Parathyroid adenoma (tissue), 2 donors: ENCODE data around the gene CD58.

ENCODE experiments used
- H2AFZ ChIP-seq: fragments of 300-600 bp; sonication (generic); one replicate; pipeline ENCODE4 v1.7.0; 2017; ENCODE audit warnings: antibody characterized with exemption, mild to moderate bottlenecking
- H3K27ac ChIP-seq: fragments of 300-600 bp; sonication (generic); one replicate; pipeline ENCODE4 v1.7.0; 2017
- H3K27me3 ChIP-seq: fragments of 300-600 bp; sonication (generic); one replicate; pipeline ENCODE4 v1.7.0; 2017; ENCODE audit warnings: low read length; ENCODE audit not compliant: control insufficient read depth, insufficient read depth
- H3K36me3 ChIP-seq: fragments of 300-600 bp; sonication (generic); one replicate; pipeline ENCODE4 v1.7.0; 2017; ENCODE audit warnings: low read length; ENCODE audit not compliant: control insufficient read depth, insufficient read depth
- H3K4me1 ChIP-seq: fragments of 300-600 bp; sonication (generic); one replicate; pipeline ENCODE4 v1.7.0; 2017; ENCODE audit warnings: control low read depth
- H3K4me2 ChIP-seq: fragments of 300-600 bp; sonication (generic); one replicate; pipeline ENCODE4 v1.7.0; 2017; ENCODE audit warnings: low read length
- H3K4me3 ChIP-seq: fragments of 300-600 bp; sonication (generic); one replicate; pipeline ENCODE4 v1.7.0; 2017; ENCODE audit warnings: low read depth, low read length
- H3K79me2 ChIP-seq: fragments of 300-600 bp; sonication (generic); one replicate; pipeline ENCODE4 v1.7.0; 2017; ENCODE audit warnings: control low read depth
- H3K9ac ChIP-seq: fragments of 300-600 bp; sonication (generic); one replicate; pipeline ENCODE4 v1.7.0; 2017; ENCODE audit warnings: mild to moderate bottlenecking
- H3K9me3 ChIP-seq: fragments of 300-600 bp; sonication (generic); one replicate; pipeline ENCODE4 v1.7.0; 2017; ENCODE audit warnings: low read length; ENCODE audit not compliant: control insufficient read depth
- TF ChIP-seq, protein P1 (sequence below): fragments of 300-600 bp; sonication (generic); IDR thresholded peaks from one replicate; pipeline ENCODE4 v1.7.0; 2017; ENCODE audit warnings: antibody characterized with exemption, mild to moderate bottlenecking
- donor health status: primary hyperparathyroidism.

The CD58 gene

GRCh38 chr1:116531917-116532316 lies 38.9 kb downstream of the CD58 start:
- no peaks in the 10 kb centered on the region for H3K36me3 ChIP-seq
- H3K27ac ChIP-seq, result no peak overlapping the region
- H3K79me2 ChIP-seq, result no peaks in the 10 kb centered on the region
- TF ChIP-seq, protein P1, sequence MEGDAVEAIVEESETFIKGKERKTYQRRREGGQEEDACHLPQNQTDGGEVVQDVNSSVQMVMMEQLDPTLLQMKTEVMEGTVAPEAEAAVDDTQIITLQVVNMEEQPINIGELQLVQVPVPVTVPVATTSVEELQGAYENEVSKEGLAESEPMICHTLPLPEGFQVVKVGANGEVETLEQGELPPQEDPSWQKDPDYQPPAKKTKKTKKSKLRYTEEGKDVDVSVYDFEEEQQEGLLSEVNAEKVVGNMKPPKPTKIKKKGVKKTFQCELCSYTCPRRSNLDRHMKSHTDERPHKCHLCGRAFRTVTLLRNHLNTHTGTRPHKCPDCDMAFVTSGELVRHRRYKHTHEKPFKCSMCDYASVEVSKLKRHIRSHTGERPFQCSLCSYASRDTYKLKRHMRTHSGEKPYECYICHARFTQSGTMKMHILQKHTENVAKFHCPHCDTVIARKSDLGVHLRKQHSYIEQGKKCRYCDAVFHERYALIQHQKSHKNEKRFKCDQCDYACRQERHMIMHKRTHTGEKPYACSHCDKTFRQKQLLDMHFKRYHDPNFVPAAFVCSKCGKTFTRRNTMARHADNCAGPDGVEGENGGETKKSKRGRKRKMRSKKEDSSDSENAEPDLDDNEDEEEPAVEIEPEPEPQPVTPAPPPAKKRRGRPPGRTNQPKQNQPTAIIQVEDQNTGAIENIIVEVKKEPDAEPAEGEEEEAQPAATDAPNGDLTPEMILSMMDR, result no peak
- H3K27me3 ChIP-seq, result no peaks in the 10 kb centered on the region
- no peak overlapping the region for H2AFZ ChIP-seq
- no peaks in the 10 kb centered on the region for H3K4me1 ChIP-seq
- H3K9ac ChIP-seq, result no peak overlapping the region
- H3K9me3 ChIP-seq, result no peaks in the 10 kb centered on the region
- H3K4me2 ChIP-seq, result no peak overlapping the region
- H3K4me3 ChIP-seq, result no peak overlapping the region

GRCh38 chr1:116529681-116530080 lies 41.1 kb downstream of the CD58 start:
- Histone ChIP-seq H2AFZ (no peak overlapping the region), H3K9me3 (no peaks in the 10 kb centered on the region), H3K9ac (no peak overlapping the region), H3K79me2 (no peaks in the 10 kb centered on the region), H3K4me1 (no peaks in the 10 kb centered on the region), H3K4me2 (no peak overlapping the region), H3K27ac (no peak overlapping the region), H3K36me3 (no peaks in the 10 kb centered on the region), H3K27me3 (no peaks in the 10 kb centered on the region), H3K4me3 (no peak overlapping the region)
- TF ChIP-seq, protein P1, result no peak

- Histone ChIP-seq H3K4me2 (no peak overlapping the region), H3K27ac (no peak overlapping the region), H3K36me3 (no peaks in the 10 kb centered on the region), H3K4me1 (no peaks in the 10 kb centered on the region), H3K4me3 (no peak overlapping the region), H3K79me2 (no peaks in the 10 kb centered on the region), H2AFZ (no peak overlapping the region), H3K9me3 (no peaks in the 10 kb centered on the region), H3K27me3 (no peaks in the 10 kb centered on the region), H3K9ac (no peak overlapping the region)
- TF ChIP-seq, protein P1, result no peak
Measured at GRCh38 chr1:116529199-116529631, 41.6 kb downstream of the CD58 start.

DNA sequence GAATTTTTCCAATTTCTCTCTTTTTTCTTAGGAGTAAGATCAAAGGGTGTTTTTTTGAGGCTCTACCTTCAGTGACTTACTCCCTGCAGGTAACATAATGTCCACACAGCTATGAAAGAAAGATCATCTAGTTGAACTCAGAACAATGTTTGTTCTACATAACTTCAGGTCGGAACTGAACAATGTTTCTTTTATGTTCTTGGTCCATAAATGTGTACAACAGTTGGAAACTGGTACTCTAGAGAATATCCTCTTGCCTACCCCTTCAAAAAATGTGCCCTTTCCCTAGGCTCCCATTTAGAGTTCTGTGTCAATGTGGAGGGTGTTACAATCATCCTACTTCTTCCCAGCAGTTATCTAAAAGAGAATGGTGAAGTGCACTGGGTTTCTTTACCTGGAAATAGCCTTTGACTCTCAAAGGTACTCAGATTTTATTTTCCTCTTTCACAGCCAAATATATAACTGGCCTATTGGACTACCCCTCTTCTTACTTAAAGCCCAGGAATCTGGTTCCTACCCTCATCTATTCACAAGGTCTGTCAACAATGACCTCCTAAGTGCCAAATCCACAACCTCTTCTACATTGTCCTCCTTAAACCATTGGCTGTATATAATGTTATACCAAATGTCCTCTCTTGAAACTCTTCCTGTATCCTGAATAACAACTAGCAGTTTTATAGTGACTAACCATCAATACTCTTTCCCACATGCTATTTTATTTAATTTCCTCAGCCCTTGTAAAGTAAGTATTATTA lies 42.3 kb downstream of the CD58 start:
- Histone ChIP-seq H3K79me2 (no peaks in the 10 kb centered on the region), H3K9me3 (no peaks in the 10 kb centered on the region), H3K27ac (no peak overlapping the region), H3K4me1 (no peaks in the 10 kb centered on the region), H3K36me3 (no peaks in the 10 kb centered on the region), H3K27me3 (no peaks in the 10 kb centered on the region), H3K4me2 (no peak overlapping the region), H3K9ac (no peak overlapping the region), H3K4me3 (no peak overlapping the region), H2AFZ (no peak overlapping the region)
- TF ChIP-seq, protein P1, result no peak

DNA sequence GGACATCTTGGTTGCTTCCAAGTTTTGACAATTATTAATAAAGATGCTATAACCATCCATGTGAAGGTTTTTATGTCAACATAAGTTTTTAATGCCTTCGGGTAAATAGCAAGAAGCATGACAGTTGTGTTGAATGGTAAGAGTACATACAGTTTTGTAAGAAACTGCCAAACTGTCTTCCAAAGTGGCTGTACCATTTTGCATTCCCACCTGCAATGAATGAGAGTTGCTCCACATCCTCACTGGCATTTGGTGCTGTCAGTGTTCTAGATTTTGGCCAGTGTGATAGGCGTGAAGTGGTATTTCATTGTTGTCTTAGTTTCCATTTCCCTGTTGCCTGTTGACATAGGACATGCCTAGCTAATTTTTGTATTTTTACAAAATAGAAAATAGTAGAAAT lies 45.4 kb downstream of the CD58 start:
- Histone ChIP-seq H3K79me2 (no peaks in the 10 kb centered on the region), H3K27me3 (no peaks in the 10 kb centered on the region), H3K4me2 (no peak overlapping the region), H3K9me3 (no peaks in the 10 kb centered on the region), H2AFZ (no peak overlapping the region), H3K27ac (no peak overlapping the region), H3K9ac (no peak overlapping the region), H3K4me1 (no peaks in the 10 kb centered on the region), H3K36me3 (no peaks in the 10 kb centered on the region), H3K4me3 (no peak overlapping the region)
- TF ChIP-seq, protein P1, result no peak
